GM21447 (cell line): ENCODE results near the gene AMBRA1.

Source experiments
- ATAC-seq: cut with Tn5 transposase; IDR thresholded peaks from one replicate; pipeline ENCODE4 v1.9.1; 2021; ENCODE audit not compliant: unreplicated experiment

Gene AMBRA1

DNA sequence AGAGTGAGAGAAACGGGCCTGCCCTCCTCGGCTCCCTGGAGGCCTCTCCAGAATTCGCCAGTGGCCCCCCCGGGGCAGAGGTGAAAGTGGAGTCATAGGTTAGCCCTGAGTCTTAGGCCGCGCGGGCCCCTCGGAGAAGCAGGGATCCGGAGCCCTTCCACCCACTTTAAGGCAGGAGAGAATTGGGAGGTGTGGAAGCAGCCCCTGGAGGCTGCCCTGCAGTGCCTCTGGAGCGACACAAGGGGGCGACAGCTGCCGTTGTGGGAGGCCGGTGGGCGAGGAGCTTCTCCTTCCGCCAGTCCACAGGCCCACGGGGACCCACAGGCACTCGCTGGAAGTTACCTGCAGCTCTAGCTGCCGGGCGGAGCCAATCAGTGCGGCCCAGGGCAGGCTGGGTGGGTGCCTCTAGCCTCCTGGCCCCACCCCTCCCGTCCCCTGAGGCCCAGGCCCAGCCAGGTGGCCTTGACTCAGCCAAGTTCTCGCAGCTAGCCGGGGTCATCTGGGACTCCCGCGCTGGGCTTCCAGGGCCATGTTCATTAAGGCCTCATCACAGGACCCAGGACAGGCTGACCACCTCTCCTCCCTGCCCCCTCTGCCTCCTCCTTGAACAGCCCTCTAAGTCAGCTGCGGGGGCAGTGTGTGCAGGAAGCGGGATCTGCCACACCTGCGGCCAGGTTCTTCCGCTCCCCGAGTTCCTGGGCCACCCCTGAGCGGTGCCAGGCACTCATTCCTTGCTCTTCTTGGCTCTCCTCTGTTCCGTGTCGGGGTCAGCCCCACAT is 241.6 kb downstream of the AMBRA1 start:
- no peak for ATAC-seq

- ATAC-seq = no peak
Observed at GRCh38 chr11:46351606-46352005, 242.2 kb downstream of the AMBRA1 start.

DNA sequence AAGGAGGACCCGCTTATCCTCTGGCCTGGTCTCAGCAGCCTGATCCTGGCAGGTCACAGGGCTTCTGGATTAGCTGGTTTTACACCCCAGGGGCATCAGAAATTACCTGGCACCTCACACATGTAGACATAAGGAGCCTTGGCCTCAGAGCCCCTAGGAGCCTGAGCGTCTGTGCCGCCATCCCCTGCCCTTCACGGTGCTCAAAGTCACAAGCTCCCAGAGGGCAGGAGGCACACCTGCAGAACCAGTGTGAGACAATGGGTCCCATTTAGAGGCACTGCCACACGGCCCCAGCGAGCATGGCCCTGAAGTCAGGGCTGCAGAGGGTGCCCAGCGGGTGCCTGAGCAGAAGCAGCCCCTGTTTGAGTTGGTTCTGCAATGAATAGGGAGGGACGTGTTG is 242.7 kb downstream of the AMBRA1 start:
- ATAC-seq = no peak

- no peak for ATAC-seq
Observed at GRCh38 chr11:46350695-46351094, 243.1 kb downstream of the AMBRA1 start.

GRCh38 chr11:46348566-46349401 is 245.0 kb downstream of the AMBRA1 start:
- ATAC-seq = no peak

DNA sequence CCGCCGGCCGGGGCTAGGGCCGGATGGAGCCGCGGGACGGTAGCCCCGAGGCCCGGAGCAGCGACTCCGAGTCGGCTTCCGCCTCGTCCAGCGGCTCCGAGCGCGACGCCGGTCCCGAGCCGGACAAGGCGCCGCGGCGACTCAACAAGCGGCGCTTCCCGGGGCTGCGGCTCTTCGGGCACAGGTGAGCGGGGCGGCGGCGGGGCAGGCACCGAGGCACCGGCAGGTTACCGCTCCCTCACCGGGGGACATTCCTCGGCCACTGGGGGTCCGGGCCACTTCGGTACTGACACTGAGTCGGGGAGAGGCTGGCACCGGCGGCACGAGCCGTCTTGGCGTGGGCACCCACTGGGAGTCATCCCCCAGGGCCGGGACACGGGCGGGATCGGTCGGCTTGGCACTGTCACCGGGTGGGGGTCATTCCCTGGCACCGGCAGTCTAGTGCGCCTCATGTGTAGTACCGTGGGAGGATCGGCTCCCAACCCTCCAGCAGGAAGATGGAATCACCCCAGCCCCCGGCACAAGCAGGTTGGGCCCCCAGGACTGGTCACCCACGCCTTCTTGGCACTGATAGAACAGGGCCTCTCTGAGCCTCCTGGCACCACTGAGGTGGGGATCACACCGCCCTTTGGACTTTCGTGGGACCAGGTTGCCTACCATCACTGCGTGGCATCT is 246.0 kb downstream of the AMBRA1 start:
- peak; percentile 3 for ATAC-seq

GRCh38 chr11:46346886-46347636 is 246.8 kb downstream of the AMBRA1 start, which contains the start of gene DGKZ:
Gene DGKZ, plus strand, starts transcription at chr11:46347463. Its CDS starts 197 bp downstream, at chr11:46347660.
- peak; percentile 34 for ATAC-seq
